Measurements from ENCODE around the gene SHISA8.

Gene SHISA8

GRCh38 chr22:41939981-41940831 lies 25.3 kb upstream of the SHISA8 start:
- H3K9me3 ChIP-seq (ENCODE audit: control insufficient read depth, low read length): no peaks in the 10 kb centered on the region
- no peaks in the 10 kb centered on the region for H3K4me1 ChIP-seq
- no peak overlapping the region for H2AFZ ChIP-seq
- no peaks in the 10 kb centered on the region for H3K79me2 ChIP-seq
- H3K27ac ChIP-seq: no peak overlapping the region
- H3K36me3 ChIP-seq (ENCODE audit: control insufficient read depth, insufficient read depth, low read length): no peaks in the 10 kb centered on the region
- H3K4me2 ChIP-seq (ENCODE audit: low read length): no peak overlapping the region
- H3K4me3 ChIP-seq (ENCODE audit: low read depth, low read length): no peak overlapping the region
- H3K9ac ChIP-seq: no peak overlapping the region
- no peaks in the 10 kb centered on the region for H3K27me3 ChIP-seq (ENCODE audit: control insufficient read depth, insufficient read depth, low read length)
- TF ChIP-seq, protein P1, sequence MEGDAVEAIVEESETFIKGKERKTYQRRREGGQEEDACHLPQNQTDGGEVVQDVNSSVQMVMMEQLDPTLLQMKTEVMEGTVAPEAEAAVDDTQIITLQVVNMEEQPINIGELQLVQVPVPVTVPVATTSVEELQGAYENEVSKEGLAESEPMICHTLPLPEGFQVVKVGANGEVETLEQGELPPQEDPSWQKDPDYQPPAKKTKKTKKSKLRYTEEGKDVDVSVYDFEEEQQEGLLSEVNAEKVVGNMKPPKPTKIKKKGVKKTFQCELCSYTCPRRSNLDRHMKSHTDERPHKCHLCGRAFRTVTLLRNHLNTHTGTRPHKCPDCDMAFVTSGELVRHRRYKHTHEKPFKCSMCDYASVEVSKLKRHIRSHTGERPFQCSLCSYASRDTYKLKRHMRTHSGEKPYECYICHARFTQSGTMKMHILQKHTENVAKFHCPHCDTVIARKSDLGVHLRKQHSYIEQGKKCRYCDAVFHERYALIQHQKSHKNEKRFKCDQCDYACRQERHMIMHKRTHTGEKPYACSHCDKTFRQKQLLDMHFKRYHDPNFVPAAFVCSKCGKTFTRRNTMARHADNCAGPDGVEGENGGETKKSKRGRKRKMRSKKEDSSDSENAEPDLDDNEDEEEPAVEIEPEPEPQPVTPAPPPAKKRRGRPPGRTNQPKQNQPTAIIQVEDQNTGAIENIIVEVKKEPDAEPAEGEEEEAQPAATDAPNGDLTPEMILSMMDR (IDR thresholded peaks at IDR 0.05): no peak

- Histone ChIP-seq H3K27me3 (ENCODE audit: control insufficient read depth, insufficient read depth, low read length) (no peaks in the 10 kb centered on the region), H3K27ac (no peak overlapping the region), H3K4me1 (no peaks in the 10 kb centered on the region), H3K79me2 (no peaks in the 10 kb centered on the region), H2AFZ (no peak overlapping the region), H3K36me3 (ENCODE audit: control insufficient read depth, insufficient read depth, low read length) (no peaks in the 10 kb centered on the region), H3K9ac (no peak overlapping the region), H3K4me3 (ENCODE audit: low read depth, low read length) (no peak overlapping the region), H3K4me2 (ENCODE audit: low read length) (no peak overlapping the region), H3K9me3 (ENCODE audit: control insufficient read depth, low read length) (no peaks in the 10 kb centered on the region)
- TF ChIP-seq, protein P1 (IDR thresholded peaks at IDR 0.05): no peak
These were observed 22.0 kb upstream of the SHISA8 start for GRCh38 chr22:41936894-41937169.

DNA sequence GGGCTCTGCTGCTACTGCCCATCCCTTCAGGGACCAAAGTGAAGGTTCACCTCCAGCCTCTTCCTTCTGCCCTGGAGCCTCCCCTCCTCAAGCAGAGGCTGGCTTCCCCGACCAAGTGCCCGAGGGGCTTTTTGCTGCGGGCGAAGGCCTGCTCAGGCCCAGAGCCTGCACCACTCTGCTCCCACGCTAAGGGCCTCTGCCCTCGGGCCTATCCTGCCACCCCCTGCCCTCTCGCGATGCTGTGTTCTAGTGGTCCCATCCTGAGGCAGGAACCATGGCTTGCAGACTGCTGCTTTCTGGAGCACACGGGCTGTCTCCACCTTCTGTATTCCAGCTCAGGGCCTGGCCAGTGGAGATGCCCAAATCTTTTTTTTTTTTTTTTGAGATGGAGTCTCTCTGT lies 20.6 kb upstream of the SHISA8 start:
- H3K9me3 ChIP-seq (ENCODE audit: control insufficient read depth, low read length): no peaks in the 10 kb centered on the region
- no peaks in the 10 kb centered on the region for H3K4me1 ChIP-seq
- TF ChIP-seq, protein P1 (IDR thresholded peaks at IDR 0.05): no peak
- no peak overlapping the region for H3K27ac ChIP-seq
- no peaks in the 10 kb centered on the region for H3K27me3 ChIP-seq (ENCODE audit: control insufficient read depth, insufficient read depth, low read length)
- H2AFZ ChIP-seq: no peak overlapping the region
- no peaks in the 10 kb centered on the region for H3K36me3 ChIP-seq (ENCODE audit: control insufficient read depth, insufficient read depth, low read length)
- H3K79me2 ChIP-seq: no peaks in the 10 kb centered on the region
- H3K4me3 ChIP-seq (ENCODE audit: low read depth, low read length): no peak overlapping the region
- H3K9ac ChIP-seq: no peak overlapping the region
- H3K4me2 ChIP-seq (ENCODE audit: low read length): no peak overlapping the region

DNA sequence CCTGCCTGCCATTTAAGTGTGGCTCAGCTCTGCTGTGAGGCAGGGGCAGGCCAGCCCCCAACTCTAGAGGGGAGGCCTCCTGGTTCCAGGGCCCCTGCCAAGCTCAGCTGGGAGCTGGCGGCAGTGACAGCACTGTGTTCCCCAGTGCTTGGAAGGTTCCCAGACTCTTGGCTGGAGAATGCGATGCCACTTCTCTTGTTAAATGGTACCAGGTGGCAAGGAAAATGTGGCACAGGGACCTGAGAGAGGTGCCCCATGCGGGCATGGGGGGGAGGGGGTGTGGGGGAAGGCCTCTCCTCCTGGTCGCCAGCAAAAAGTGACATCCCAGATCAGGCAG lies 20.1 kb upstream of the SHISA8 start:
- H3K27me3 ChIP-seq (ENCODE audit: control insufficient read depth, insufficient read depth, low read length): no peaks in the 10 kb centered on the region
- TF ChIP-seq, protein P1 (IDR thresholded peaks at IDR 0.05): no peak
- no peaks in the 10 kb centered on the region for H3K4me1 ChIP-seq
- no peak overlapping the region for H3K4me3 ChIP-seq (ENCODE audit: low read depth, low read length)
- H2AFZ ChIP-seq: no peak overlapping the region
- no peaks in the 10 kb centered on the region for H3K9me3 ChIP-seq (ENCODE audit: control insufficient read depth, low read length)
- no peaks in the 10 kb centered on the region for H3K36me3 ChIP-seq (ENCODE audit: control insufficient read depth, insufficient read depth, low read length)
- H3K9ac ChIP-seq: no peak overlapping the region
- no peak overlapping the region for H3K4me2 ChIP-seq (ENCODE audit: low read length)
- no peaks in the 10 kb centered on the region for H3K79me2 ChIP-seq
- no peak overlapping the region for H3K27ac ChIP-seq

All from parathyroid adenoma (tissue), 2 donors.